ENCODE data around the gene GRK6.

Gene GRK6

GRCh38 chr5:177421062-177421798, 5.2 kb upstream of the GRK6 start:
- H3K4me3 Mint-ChIP-seq = no peak overlapping the region
- no peaks in the 10 kb centered on the region for H3K36me3 Mint-ChIP-seq (ENCODE audit: low read depth)
- peaks cover 7% of the 10 kb centered on the region for H3K4me1 Mint-ChIP-seq
- no peak overlapping the region for H3K27ac Mint-ChIP-seq
- H3K9me3 Mint-ChIP-seq = no peaks in the 10 kb centered on the region
- peaks cover 10% of the 10 kb centered on the region for H3K27me3 Mint-ChIP-seq (ENCODE audit: low read depth)
- TF ChIP-seq CTCF (IDR thresholded peaks at IDR 0.05; ENCODE audit: unreplicated experiment in 3 of 3) = no peak

DNA sequence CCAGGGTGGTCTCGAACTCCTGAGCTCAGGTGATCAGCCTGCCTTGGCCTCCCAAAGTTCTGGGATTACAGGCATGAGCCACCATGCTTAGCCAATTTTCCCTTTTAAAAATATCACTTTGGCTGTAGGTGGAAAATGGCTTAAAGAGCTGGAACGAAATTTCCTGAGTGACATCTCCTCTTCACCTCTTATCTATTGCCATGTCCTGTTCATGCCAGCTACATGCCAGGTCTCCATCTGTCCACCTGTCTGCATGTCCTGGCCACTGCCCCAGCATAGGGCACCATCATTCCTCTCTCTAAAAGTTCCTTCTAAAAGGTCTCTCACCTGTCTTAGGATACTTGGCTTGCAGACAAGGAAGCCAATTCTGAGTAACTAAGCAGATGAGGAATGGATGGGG, 2.8 kb upstream of the GRK6 start:
- no peaks in the 10 kb centered on the region for H3K9me3 Mint-ChIP-seq
- no peaks in the 10 kb centered on the region for H3K36me3 Mint-ChIP-seq (ENCODE audit: low read depth)
- H3K27me3 Mint-ChIP-seq (ENCODE audit: low read depth) = peaks cover 10% of the 10 kb centered on the region
- H3K4me1 Mint-ChIP-seq = peaks cover 14% of the 10 kb centered on the region
- TF ChIP-seq CTCF (IDR thresholded peaks at IDR 0.05; ENCODE audit: unreplicated experiment in 3 of 3) = no peak
- no peak overlapping the region for H3K4me3 Mint-ChIP-seq
- H3K27ac Mint-ChIP-seq = no peak overlapping the region

DNA sequence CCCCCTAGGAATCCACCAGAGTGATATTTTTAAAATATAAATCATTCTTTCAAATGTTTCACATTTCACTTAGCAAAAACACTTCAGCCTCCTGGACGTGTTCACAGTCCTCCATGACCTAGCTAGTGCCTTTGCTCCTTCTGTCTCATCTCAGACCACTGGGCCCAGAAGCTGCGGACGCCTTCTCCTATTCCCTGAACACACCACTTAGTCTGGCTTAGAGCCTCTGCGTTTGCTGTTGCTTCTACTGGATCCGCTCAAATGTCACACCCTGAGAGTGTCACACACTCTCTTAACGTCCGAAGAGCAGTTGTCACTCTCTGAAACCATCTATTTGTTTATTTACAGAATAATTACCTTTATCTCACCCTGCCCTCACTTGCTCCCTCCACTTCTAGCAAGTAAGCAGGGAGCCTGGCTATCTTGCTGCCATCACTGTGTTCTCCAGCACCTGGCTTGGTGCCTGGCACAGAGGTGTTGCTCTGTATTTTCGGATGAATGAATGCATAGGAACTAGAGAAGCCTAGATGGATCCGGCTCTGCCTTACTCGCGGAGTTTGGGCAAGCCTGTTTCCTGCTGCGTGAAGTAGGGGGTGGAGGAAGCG, 1.2 kb upstream of the GRK6 start:
- no peaks in the 10 kb centered on the region for H3K9me3 Mint-ChIP-seq
- peak overlapping the region; percentile 79 to 97 (median 96) for H3K27ac Mint-ChIP-seq
- no peak for TF ChIP-seq CTCF (IDR thresholded peaks at IDR 0.05; ENCODE audit: unreplicated experiment in 3 of 3)
- peaks cover under 1% of the 10 kb centered on the region for H3K36me3 Mint-ChIP-seq (ENCODE audit: low read depth)
- H3K4me1 Mint-ChIP-seq = peaks cover 22% of the 10 kb centered on the region
- H3K27me3 Mint-ChIP-seq (ENCODE audit: low read depth) = peaks cover 4% of the 10 kb centered on the region
- H3K4me3 Mint-ChIP-seq = peak overlapping the region; percentile 88 to 90 (median 90)

- peaks cover 5% of the 10 kb centered on the region for H3K36me3 Mint-ChIP-seq (ENCODE audit: low read depth)
- peak overlapping the region; percentile 79 to 97 (median 96) for H3K27ac Mint-ChIP-seq
- H3K4me1 Mint-ChIP-seq = peaks cover 20% of the 10 kb centered on the region
- no peak for TF ChIP-seq CTCF (IDR thresholded peaks at IDR 0.05; ENCODE audit: unreplicated experiment in 3 of 3)
- H3K9me3 Mint-ChIP-seq = no peaks in the 10 kb centered on the region
- H3K4me3 Mint-ChIP-seq = peak overlapping the region; percentile 88 to 90 (median 90)
- peaks cover 4% of the 10 kb centered on the region for H3K27me3 Mint-ChIP-seq (ENCODE audit: low read depth)
Measured at GRCh38 chr5:177425801-177426565, 493 bp upstream of the GRK6 start.

- Mint-ChIP-seq H3K36me3 (ENCODE audit: low read depth) (peaks cover 5% of the 10 kb centered on the region), H3K4me3 (peak overlapping the region; percentile 88 to 91 (median 89)), H3K4me1 (peaks cover 15% of the 10 kb centered on the region), H3K27me3 (ENCODE audit: low read depth) (peaks cover 4% of the 10 kb centered on the region), H3K27ac (peak overlapping the region in 2 of 3 experiments; percentile 64 to 75), H3K9me3 (no peaks in the 10 kb centered on the region)
- TF ChIP-seq CTCF (IDR thresholded peaks at IDR 0.05; ENCODE audit: unreplicated experiment in 3 of 3) = no peak
Measured at GRCh38 chr5:177427211-177427822, 841 bp downstream of the GRK6 start.

All from nephron (organoid).